GM23248 (cell line): ENCODE measurements around the gene PLXDC2.

Experiments
- EZH2 ChIP-seq: fragments of 200-600 bp; sonication (generic); IDR thresholded peaks from 2 replicates; pipeline ENCODE4 v1.6.1; 2018; ENCODE audit warnings: antibody characterized with exemption, mild to moderate bottlenecking; ENCODE audit not compliant: insufficient read depth, poor library complexity, severe bottlenecking
- EZH2phosphoT487 ChIP-seq: fragments of 200-600 bp; sonication (generic); IDR thresholded peaks from 2 replicates; pipeline ENCODE4 v1.6.1; 2018; ENCODE audit warnings: antibody characterized with exemption, moderate library complexity, mild to moderate bottlenecking, low read depth; ENCODE audit not compliant: insufficient read depth

DNA sequence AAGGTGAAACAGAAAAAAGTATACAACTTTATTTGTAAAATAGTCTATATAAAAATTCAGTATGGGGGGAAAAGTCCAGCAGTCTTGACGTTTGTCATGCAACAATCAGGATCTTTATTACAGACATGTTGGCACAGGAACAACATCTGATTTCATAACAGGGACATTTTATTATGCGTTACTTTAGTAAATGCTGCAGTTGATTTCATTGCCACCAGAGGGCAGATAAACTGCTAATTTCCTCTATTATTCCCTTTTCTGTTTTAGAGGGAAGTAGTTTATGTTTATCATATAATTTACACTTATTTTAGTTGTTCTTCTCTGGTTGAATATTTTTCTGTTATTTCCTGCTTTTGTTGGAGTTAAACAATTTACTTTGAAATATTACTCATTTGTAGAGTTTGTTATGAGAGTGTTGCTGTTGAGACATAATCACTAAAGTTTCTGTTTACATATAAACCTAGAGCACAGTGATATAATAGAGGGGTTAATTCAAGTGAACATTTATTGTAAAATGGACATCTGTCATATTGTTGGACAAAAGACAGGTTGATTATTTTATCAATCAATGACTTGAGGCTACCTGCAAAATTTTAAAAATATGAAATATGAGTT lies 3.3 kb downstream of the PLXDC2 start:
- TF ChIP-seq EZH2 (no peak), EZH2phosphoT487 (no peak)
